Measurements from ENCODE around the gene PTPN14. TPM values are rescaled to one million over a fixed set of nuclear protein-coding genes. Genes with fewer than 3 reads are reported as not detected.

PTPN14 gene
- total and polyA plus RNA-seq, 2 of the 4 experiments (the other 2 are of a cell fraction): 21.5 to 31.7 TPM

- Histone ChIP-seq H3K9me3 (ENCODE audit: control insufficient read depth, insufficient read depth, low read length) (no peaks in the 10 kb centered on the region), H2BK15ac (ENCODE audit: low read depth, low read length) (no peak overlapping the region), H4K91ac (ENCODE audit: insufficient read depth, low read depth, low read length) (peak overlapping the region; percentile 33; the same call in 1 of the 2 replicates), H3K18ac (ENCODE audit: low read depth, low read length) (no peak overlapping the region; the same call in 1 of the 2 replicates), H3K27ac (ENCODE audit: insufficient read depth, low read length) (no peak overlapping the region), H4K8ac (ENCODE audit: low read depth in 2 of 2, low read length in 2 of 2) (0 out of 4 replicates have a peak overlapping the region, but pooled peaks of 1 of the 2 experiments have one; percentile 65), H3K9me1 (ENCODE audit: insufficient read depth, low read length) (peaks cover 15% of the 10 kb centered on the region), H2BK5ac (ENCODE audit: low read depth, low read length, poor library complexity, severe bottlenecking) (peak overlapping the region; percentile 75), H3K4me2 (ENCODE audit: low read depth, low read length) (no peak overlapping the region), H2AK9ac (replicated peaks; ENCODE audit: low read depth, low read length, poor library complexity) (no peak overlapping the region), H3K4me3 (ENCODE audit: insufficient read depth, low read depth, low read length) (no peak overlapping the region), H4K20me1 (ENCODE audit: insufficient read depth, low read length) (peaks cover 13% of the 10 kb centered on the region), H3K56ac (ENCODE audit: extremely low read depth, insufficient read depth, low read length) (no peak overlapping the region), H2AFZ (replicated peaks; ENCODE audit: low read length, poor library complexity) (no peak overlapping the region), H3K36me3 (ENCODE audit: control insufficient read depth, insufficient read depth, low read length) (0 out of 2 replicates have a peak, but pooled peaks cover under 1% of the 10 kb centered on the region), H3K4me1 (ENCODE audit: control insufficient read depth, insufficient read depth, low read length) (peaks cover 18% of the 10 kb centered on the region), H2BK120ac (ENCODE audit: low read depth, low read length) (peak overlapping the region; percentile 56; the same call in 1 of the 2 replicates), H3K79me1 (ENCODE audit: low read depth in 1 of 2, low read length in 2 of 2) (peaks cover 31 to 60% of the 10 kb centered on the region in 2 experiments), H3K27me3 (ENCODE audit: control insufficient read depth, insufficient read depth, low read length) (no peaks in the 10 kb centered on the region), H3K9ac (ENCODE audit: low read depth, low read length) (no peak overlapping the region), H3K23ac (ENCODE audit: low read depth, low read length) (no peak overlapping the region), H3K4ac (ENCODE audit: low read depth, low read length) (peak overlapping the region; percentile 58; the same call in 1 of the 2 replicates), H2AK5ac (ENCODE audit: low read depth, low read length) (peak overlapping the region; percentile 56; the same call in 1 of the 2 replicates), H4K5ac (ENCODE audit: low read depth, low read length) (peak overlapping the region; percentile 53; the same call in 1 of the 2 replicates), H2BK20ac (ENCODE audit: low read depth, low read length) (no peak overlapping the region), H3K14ac (replicated peaks; ENCODE audit: low read depth, low read length) (no peak overlapping the region; the same call in 1 of the 2 replicates)
- TF ChIP-seq FOS (IDR thresholded peaks at IDR 0.05; ENCODE audit: low read depth, low read length) (no peak), MXI1 (IDR thresholded peaks at IDR 0.05; ENCODE audit: borderline replicate concordance, low read depth, low read length) (no peak), RCOR1 (IDR thresholded peaks at IDR 0.05; ENCODE audit: insufficient replicate concordance, low read length) (no peak), CEBPB (IDR thresholded peaks at IDR 0.05; ENCODE audit: low read depth, low read length) (no peak), SMC3 (IDR thresholded peaks at IDR 0.05; ENCODE audit: low read depth, low read length) (no peak), BHLHE40 (IDR thresholded peaks at IDR 0.05; ENCODE audit: low read depth, low read length) (no peak), NFE2L2 (IDR thresholded peaks at IDR 0.05; ENCODE audit: low read depth, low read length) (no peak), RFX5 (IDR thresholded peaks at IDR 0.05; ENCODE audit: low read depth, low read length) (no peak), CHD1 (IDR thresholded peaks at IDR 0.05; ENCODE audit: low read depth, low read length) (no peak), MAFK (IDR thresholded peaks at IDR 0.05; ENCODE audit: low read depth, low read length) (no peak), RAD21 (IDR thresholded peaks at IDR 0.05; ENCODE audit: low read length) (no peak), POLR2A (IDR thresholded peaks at IDR 0.05; ENCODE audit: low read depth, low read length) (no peak), MAZ (IDR thresholded peaks at IDR 0.05; ENCODE audit: borderline replicate concordance, low read depth, low read length) (no peak)
- TF ChIP-seq, protein P1, sequence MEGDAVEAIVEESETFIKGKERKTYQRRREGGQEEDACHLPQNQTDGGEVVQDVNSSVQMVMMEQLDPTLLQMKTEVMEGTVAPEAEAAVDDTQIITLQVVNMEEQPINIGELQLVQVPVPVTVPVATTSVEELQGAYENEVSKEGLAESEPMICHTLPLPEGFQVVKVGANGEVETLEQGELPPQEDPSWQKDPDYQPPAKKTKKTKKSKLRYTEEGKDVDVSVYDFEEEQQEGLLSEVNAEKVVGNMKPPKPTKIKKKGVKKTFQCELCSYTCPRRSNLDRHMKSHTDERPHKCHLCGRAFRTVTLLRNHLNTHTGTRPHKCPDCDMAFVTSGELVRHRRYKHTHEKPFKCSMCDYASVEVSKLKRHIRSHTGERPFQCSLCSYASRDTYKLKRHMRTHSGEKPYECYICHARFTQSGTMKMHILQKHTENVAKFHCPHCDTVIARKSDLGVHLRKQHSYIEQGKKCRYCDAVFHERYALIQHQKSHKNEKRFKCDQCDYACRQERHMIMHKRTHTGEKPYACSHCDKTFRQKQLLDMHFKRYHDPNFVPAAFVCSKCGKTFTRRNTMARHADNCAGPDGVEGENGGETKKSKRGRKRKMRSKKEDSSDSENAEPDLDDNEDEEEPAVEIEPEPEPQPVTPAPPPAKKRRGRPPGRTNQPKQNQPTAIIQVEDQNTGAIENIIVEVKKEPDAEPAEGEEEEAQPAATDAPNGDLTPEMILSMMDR (conservative IDR thresholded peaks at IDR 0.05; ENCODE audit: low read depth, low read length): no peak
- TF ChIP-seq, protein P2, sequence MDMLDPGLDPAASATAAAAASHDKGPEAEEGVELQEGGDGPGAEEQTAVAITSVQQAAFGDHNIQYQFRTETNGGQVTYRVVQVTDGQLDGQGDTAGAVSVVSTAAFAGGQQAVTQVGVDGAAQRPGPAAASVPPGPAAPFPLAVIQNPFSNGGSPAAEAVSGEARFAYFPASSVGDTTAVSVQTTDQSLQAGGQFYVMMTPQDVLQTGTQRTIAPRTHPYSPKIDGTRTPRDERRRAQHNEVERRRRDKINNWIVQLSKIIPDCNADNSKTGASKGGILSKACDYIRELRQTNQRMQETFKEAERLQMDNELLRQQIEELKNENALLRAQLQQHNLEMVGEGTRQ (IDR thresholded peaks at IDR 0.05; ENCODE audit: low read depth, low read length): no peak
- TF ChIP-seq, protein P3, sequence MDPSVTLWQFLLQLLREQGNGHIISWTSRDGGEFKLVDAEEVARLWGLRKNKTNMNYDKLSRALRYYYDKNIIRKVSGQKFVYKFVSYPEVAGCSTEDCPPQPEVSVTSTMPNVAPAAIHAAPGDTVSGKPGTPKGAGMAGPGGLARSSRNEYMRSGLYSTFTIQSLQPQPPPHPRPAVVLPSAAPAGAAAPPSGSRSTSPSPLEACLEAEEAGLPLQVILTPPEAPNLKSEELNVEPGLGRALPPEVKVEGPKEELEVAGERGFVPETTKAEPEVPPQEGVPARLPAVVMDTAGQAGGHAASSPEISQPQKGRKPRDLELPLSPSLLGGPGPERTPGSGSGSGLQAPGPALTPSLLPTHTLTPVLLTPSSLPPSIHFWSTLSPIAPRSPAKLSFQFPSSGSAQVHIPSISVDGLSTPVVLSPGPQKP (IDR thresholded peaks at IDR 0.05; ENCODE audit: borderline replicate concordance, low read depth, low read length): no peak
- no peak for ATAC-seq (ENCODE audit: low read depth)
- in situ Hi-C loops (cut with MboI; ENCODE audit: low sequenced_read_pairs) (no loop called here), dilution Hi-C loops (cut with HindIII; ENCODE audit: low sequenced_read_pairs, unreplicated experiment) (no loop called here), intact Hi-C loops (cut with micrococcal nuclease) (no loop called here)
- BruUV-seq (replicated peaks): no TSS peak
- no peak for DNase-seq
- no CpG with 5 or more reads among the region's 2 CpGs for WGBS, 2 experiments (ENCODE audit: extremely low coverage in 2 of 2, insufficient read length in 1 of 2)
- POLR2A ChIA-PET (ENCODE audit: unreplicated experiment): no interaction called here
- CTCF ChIA-PET: no interaction called here
These were observed 125.0 kb downstream of the PTPN14 start for GRCh38 chr1:214426426-214426812.

Measured in IMR-90 (cell line).